ENCODE data around the gene BIVM. TPM values are rescaled to one million over a fixed set of nuclear protein-coding genes. Genes with fewer than 3 reads are reported as not detected.
A peak's percentile ranks its signal among the peaks of the same experiment; 100 is the strongest.

Gene BIVM
- total RNA-seq, 2 donors from 2014 or later, result 26.8 to 33.2 TPM

DNA sequence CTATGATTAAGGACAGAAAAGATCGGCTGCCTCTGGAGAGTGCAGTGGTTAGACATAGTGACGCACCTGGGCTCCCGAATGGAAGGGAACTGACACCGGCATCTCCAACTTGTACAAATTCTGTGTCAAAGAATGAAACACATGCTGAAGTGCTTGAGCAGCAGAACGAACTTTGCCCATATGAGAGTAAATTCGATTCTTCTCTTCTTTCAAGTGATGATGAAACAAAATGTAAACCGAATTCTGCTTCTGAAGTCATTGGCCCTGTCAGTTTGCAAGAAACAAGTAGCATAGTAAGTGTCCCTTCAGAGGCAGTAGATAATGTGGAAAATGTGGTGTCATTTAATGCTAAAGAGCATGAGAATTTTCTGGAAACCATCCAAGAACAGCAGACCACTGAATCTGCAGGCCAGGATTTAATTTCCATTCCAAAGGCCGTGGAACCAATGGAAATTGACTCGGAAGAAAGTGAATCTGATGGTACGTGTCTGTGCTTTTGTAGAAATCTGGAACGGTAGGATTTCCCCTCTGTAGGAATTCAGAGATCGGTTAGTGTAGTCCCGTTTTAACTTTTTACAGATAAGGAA, 63.8 kb downstream of the BIVM start:
- TF ChIP-seq, protein P1, sequence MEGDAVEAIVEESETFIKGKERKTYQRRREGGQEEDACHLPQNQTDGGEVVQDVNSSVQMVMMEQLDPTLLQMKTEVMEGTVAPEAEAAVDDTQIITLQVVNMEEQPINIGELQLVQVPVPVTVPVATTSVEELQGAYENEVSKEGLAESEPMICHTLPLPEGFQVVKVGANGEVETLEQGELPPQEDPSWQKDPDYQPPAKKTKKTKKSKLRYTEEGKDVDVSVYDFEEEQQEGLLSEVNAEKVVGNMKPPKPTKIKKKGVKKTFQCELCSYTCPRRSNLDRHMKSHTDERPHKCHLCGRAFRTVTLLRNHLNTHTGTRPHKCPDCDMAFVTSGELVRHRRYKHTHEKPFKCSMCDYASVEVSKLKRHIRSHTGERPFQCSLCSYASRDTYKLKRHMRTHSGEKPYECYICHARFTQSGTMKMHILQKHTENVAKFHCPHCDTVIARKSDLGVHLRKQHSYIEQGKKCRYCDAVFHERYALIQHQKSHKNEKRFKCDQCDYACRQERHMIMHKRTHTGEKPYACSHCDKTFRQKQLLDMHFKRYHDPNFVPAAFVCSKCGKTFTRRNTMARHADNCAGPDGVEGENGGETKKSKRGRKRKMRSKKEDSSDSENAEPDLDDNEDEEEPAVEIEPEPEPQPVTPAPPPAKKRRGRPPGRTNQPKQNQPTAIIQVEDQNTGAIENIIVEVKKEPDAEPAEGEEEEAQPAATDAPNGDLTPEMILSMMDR (IDR thresholded peaks at IDR 0.05), result no peak
- Histone ChIP-seq H3K9me3 (no peaks in the 10 kb centered on the region), H3K27me3 (replicated peaks; ENCODE audit: insufficient read depth) (no peaks in the 10 kb centered on the region), H3K36me3 (peaks cover 83% of the 10 kb centered on the region), H3K27ac (no peak overlapping the region), H3K4me1 (ENCODE audit: control insufficient read depth in 1 of 2, low read depth in 2 of 2) (no peaks in the 10 kb centered on the region), H3K4me3 (no peak overlapping the region)
- DNase-seq (ENCODE audit: low spot score) (no peak), ATAC-seq (ENCODE audit: insufficient number of reproducible peaks, low FRiP score, low read depth) (no peak)

GRCh38 chr13:102863590-102863989, 64.7 kb downstream of the BIVM start:
- H3K4me3 ChIP-seq, result no peak overlapping the region
- no peaks in the 10 kb centered on the region for H3K9me3 ChIP-seq
- H3K36me3 ChIP-seq, result peaks cover 82% of the 10 kb centered on the region
- no peak overlapping the region for H3K27ac ChIP-seq
- no peaks in the 10 kb centered on the region for H3K27me3 ChIP-seq (replicated peaks; ENCODE audit: insufficient read depth)
- no peaks in the 10 kb centered on the region for H3K4me1 ChIP-seq (ENCODE audit: control insufficient read depth in 1 of 2, low read depth in 2 of 2)
- TF ChIP-seq, protein P1 (IDR thresholded peaks at IDR 0.05), result no peak
- ATAC-seq (ENCODE audit: insufficient number of reproducible peaks, low FRiP score, low read depth) (no peak), DNase-seq (ENCODE audit: low spot score) (no peak)

DNA sequence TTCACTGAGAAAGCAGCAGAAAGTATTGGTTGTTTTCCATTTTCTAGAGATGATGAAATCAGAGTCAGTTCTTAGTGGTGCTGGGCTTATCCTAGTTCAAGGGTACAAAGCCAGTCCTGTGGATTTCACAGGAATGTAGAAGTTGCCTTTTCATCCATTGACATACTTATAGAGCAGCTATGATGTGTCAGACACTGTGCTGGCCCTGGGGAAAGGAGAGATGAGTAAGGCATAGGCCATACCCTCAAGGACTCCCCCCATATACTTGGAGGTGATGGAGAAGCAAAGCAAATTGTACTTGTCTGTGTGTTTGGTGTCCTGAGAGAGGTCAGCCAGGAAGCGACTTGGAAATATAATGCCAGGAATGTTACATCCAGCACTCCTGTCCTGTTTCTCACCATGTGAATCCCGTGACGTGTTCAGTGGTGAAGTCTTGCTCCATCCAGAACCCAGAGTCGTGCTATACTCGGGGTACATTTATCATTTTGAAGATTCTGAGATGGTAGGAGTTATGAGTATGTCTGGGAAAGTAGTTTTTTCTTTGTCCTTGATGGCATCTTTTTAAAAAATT, 69.5 kb downstream of the BIVM start:
- Histone ChIP-seq H3K4me1 (ENCODE audit: control insufficient read depth in 1 of 2, low read depth in 2 of 2) (no peaks in the 10 kb centered on the region), H3K36me3 (peaks cover 58% of the 10 kb centered on the region), H3K4me3 (no peak overlapping the region), H3K27me3 (replicated peaks; ENCODE audit: insufficient read depth) (no peaks in the 10 kb centered on the region), H3K9me3 (no peaks in the 10 kb centered on the region), H3K27ac (no peak overlapping the region)
- DNase-seq (ENCODE audit: low spot score) (no peak), ATAC-seq (ENCODE audit: insufficient number of reproducible peaks, low FRiP score, low read depth) (no peak)
- TF ChIP-seq, protein P1 (IDR thresholded peaks at IDR 0.05), result no peak

DNA sequence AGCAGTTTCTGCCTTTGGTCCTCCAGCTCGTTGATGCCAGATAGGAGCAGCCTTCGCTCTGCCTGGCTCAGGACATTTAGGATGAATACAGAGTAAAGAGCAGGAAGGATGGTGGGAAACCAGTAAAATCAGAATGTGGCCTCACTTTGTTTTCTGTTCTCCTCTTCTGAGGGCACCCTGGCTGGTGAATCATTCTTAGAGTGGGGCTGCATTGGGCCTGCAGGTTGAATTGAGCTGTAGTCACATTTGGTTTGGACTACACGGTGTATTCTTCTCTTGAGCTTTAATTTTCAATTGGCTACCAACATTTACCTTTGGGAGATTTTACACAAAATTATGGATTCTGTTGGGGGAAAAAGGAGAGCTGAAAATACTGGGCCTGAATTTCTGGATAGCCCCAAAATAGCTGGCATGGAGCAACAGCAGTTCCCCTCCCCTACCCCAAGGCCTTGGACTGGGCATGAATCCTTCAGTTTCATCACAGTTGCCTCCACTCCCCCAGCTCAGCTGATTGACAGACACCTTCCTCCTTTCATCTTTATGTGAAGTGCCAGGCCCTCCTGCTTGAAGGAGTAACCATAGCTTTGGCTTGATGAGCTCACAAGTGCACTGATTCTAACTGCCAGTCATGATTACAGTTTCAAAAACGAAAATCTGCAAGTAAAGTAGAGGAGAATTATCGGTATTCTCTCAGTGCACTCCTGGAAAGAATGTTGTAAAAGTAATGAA, 71.2 kb downstream of the BIVM start:
- H3K9me3 ChIP-seq, result no peaks in the 10 kb centered on the region
- H3K36me3 ChIP-seq, result peaks cover 54% of the 10 kb centered on the region
- H3K27ac ChIP-seq, result no peak overlapping the region
- H3K4me1 ChIP-seq (ENCODE audit: control insufficient read depth in 1 of 2, low read depth in 2 of 2), result no peaks in the 10 kb centered on the region
- no peak for ATAC-seq (ENCODE audit: insufficient number of reproducible peaks, low FRiP score, low read depth)
- DNase-seq (ENCODE audit: low spot score), result no peak
- TF ChIP-seq, protein P1 (IDR thresholded peaks at IDR 0.05), result no peak
- no peaks in the 10 kb centered on the region for H3K27me3 ChIP-seq (replicated peaks; ENCODE audit: insufficient read depth)
- no peak overlapping the region for H3K4me3 ChIP-seq

- DNase-seq (ENCODE audit: low spot score) (no peak), ATAC-seq (ENCODE audit: insufficient number of reproducible peaks, low FRiP score, low read depth) (no peak)
- TF ChIP-seq, protein P1 (IDR thresholded peaks at IDR 0.05), result peak; percentile 65
- H3K4me3 ChIP-seq, result no peak overlapping the region
- H3K4me1 ChIP-seq (ENCODE audit: control insufficient read depth in 1 of 2, low read depth in 2 of 2), result no peaks in the 10 kb centered on the region
- H3K27ac ChIP-seq, result no peak overlapping the region
- H3K9me3 ChIP-seq, result no peaks in the 10 kb centered on the region
- H3K27me3 ChIP-seq (replicated peaks; ENCODE audit: insufficient read depth), result no peaks in the 10 kb centered on the region
- H3K36me3 ChIP-seq, result peaks cover 54% of the 10 kb centered on the region
Observed at GRCh38 chr13:102870677-102871415, 71.9 kb downstream of the BIVM start.
